IPS DF 19.7 (cell line): ENCODE measurements around the gene CENPF.
"Not testable (repeated sequence)": the region's sequence is repeated elsewhere in the genome, so short reads cannot be mapped to it uniquely, and the experiment has no call there.

ENCODE experiments used
- DNase-seq: peaks from one replicate; pipeline ENCODE4 v3.0.0-alpha.2; 2013; ENCODE audit warnings: low read depth, low spot score

CENPF gene

GRCh38 chr1:214584805-214585766 lies 17.9 kb upstream of the CENPF start:
- no peak for DNase-seq

DNA sequence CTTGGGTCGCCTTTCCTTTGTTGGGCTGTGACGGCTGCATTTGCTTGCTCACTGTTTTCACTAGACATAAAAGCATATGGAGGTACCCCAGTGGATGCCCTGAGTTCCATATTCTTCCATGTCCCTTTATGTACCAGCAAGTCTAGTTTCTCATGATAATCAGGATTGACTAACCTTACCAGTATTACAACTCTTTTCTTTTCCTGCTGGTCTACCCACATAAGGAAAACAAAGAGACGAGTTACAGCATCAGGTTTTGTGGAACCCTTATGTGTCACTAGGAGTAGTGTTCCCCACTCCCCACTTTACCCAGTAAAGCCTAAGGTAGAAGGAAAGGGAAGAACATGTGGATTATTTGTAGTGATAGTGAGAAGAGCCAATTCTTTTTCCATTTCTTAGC lies 16.4 kb upstream of the CENPF start:
- no peak for DNase-seq

GRCh38 chr1:214587165-214587564 lies 15.8 kb upstream of the CENPF start:
- no peak for DNase-seq

- DNase-seq: no peak
These were observed 13.9 kb upstream of the CENPF start for GRCh38 chr1:214588963-214589597.

DNA sequence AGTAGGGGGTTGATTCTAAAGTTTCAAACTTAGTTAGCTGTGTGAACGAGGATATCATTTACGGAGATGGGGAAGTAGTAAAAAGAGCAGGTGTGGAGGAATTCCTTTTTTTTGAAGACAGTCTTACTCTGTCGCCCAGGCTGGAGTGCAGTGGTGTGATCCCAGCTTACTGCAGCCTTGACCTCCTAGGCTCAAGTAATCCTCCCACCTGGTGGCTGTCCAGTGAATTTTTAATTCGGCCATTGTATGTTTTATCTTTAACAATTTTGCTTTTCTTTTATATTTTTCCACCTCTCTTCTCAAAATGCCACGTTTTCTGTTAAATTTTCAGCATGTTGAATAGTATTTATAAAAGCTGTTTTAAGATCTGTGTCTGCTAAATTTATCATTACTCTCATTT lies 12.3 kb upstream of the CENPF start:
- no peak for DNase-seq

DNA sequence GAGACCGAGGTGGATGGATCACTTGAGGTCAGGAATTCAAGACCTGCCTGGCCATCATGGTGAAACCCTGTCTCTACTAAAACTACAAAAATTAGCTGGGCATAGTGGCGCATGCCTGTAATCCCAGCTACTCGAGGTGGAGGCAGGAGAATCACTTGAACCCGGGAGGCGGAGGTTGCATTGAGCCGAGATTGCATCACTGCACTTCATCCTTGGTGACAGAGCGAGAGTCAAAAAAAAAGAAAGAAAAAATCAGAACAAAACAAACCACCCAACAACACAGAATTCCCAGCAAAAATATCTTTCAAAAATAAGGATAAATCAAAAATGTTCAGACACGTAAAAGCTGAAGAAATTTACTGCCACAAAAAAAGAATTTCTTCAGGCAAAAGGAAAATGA lies 11.1 kb upstream of the CENPF start:
- DNase-seq: not testable (repeated sequence)

GRCh38 chr1:214593158-214593557 lies 9.8 kb upstream of the CENPF start:
- DNase-seq: no peak

DNA sequence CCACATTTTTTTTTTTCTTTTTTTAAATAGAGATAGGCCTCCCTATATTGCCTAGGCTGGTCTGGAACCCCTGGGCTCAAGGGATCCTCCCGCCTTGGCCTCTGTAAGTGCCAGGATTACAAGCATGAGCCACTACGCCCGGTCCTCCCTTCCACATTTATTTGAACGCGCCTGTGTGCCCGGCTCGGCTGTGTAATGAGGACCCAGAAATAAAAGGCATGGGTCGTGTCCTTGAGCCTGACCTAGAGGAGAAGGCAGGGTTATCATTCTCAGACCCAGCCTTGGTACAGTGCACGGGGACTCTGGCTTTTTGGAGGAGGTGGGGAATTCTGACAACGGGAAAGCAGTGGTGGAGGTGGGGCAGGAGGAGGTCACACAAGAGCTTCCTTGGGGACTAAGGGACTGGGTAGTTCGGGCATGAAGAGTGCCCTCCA lies 841 bp downstream of the CENPF start:
- no peak for DNase-seq

GRCh38 chr1:214604523-214604922 lies 1.5 kb downstream of the CENPF start:
- DNase-seq: no peak

- DNase-seq: not testable (repeated sequence)
These were observed 2.5 kb downstream of the CENPF start for GRCh38 chr1:214605484-214605883.

- not testable (repeated sequence) for DNase-seq
These were observed 3.2 kb downstream of the CENPF start for GRCh38 chr1:214605933-214606925.

GRCh38 chr1:214607492-214608215 lies 4.7 kb downstream of the CENPF start:
- not testable (repeated sequence) for DNase-seq

- DNase-seq: not testable (repeated sequence)
These were observed 5.3 kb downstream of the CENPF start for GRCh38 chr1:214608216-214608783.

- DNase-seq: not testable (repeated sequence)
These were observed 5.8 kb downstream of the CENPF start for GRCh38 chr1:214608817-214609216.

GRCh38 chr1:214609692-214610091 lies 6.7 kb downstream of the CENPF start:
- no peak for DNase-seq

GRCh38 chr1:214610136-214610535 lies 7.1 kb downstream of the CENPF start:
- not testable (repeated sequence) for DNase-seq

DNA sequence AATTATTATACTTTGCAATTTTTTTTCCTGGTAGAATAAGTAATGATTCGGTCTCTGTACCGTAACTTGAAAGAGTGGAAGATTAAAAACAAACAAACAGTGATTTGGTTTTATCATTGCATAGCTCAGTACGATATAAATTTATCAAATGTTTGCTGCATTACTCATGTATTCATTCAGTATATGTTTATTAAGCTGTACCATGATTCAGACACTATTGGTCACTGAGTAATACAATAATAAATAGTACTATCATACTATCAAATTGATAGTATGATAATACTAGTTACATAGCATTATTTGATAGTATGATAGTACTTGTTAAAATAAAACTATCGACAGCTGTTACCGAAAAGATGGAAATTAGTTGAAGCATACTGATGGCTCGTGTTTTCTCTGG lies 12.1 kb downstream of the CENPF start:
- no peak for DNase-seq

DNA sequence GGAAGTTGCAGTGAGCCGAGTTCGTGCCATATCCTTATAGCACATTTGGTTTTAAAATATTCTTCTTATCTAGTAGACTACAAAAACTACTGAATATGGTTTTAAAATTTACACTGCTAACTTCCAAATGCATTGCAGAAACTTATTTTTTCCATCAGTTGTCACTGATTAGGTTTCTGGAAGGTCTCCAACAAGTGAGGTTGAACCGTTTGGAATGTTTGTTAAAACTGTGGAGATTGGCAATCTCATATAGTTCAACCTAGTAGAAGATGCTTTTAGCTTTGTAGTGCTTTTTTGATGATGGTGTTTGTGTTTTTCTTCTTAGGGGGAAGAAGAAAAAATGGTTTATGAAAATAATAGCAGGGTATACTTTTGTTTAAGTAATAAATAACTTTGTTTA lies 12.9 kb downstream of the CENPF start:
- no peak for DNase-seq

DNA sequence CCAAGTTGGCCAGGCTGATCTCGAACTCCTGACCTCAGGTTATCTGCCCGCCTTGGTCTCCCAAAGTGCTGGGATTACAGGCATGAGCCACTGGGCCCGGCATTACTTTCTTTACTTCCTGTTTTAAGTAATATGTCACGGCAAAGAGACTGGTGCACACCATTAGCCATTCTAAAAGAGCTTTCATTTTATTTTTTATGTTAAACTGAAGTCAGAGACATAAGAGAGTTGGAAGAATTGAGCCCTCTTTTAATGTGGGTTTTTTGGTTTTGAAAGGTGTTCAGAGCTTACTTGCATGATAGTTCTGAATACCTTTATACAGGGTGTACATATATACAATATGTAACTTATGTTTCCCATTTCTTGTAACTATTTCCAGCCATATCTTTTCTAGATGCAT lies 14.3 kb downstream of the CENPF start:
- DNase-seq: no peak

GRCh38 chr1:214617843-214618242 lies 14.8 kb downstream of the CENPF start:
- no peak for DNase-seq

DNA sequence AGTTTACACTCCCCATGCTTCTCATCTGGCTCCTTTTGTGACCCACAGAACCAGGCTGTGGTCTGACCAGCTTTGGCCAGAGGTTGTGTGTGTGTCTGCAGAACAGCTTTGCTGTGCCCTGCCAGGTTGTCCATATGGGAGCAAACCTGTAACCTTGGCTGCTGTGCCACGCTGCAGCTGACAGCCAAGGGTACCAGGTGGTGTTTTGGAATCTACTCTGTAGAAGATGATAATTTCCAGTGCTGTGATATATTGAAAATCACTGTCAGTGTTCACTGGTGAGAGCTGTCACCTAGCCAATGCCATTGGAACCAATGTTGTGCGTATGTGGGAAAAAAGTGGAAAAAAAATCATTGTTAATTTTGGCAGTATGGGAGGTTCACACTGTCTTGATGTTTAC lies 18.2 kb downstream of the CENPF start:
- DNase-seq: no peak
